Measurements from ENCODE around the gene STX16. TPM values are rescaled to one million over a fixed set of nuclear protein-coding genes. Genes with fewer than 3 reads are reported as not detected.

Gene STX16
- total and polyA plus RNA-seq, 2 of the 13 experiments (the other 11 are each of a cell fraction or from before 2014, with no cell fraction given) = 28.0 to 72.7 TPM

- no peak for TF ChIP-seq ZNF567 (CRISPR knock-in tag; IDR thresholded peaks at IDR 0.05; ENCODE audit: borderline replicate concordance)
- TF ChIP-seq HES4 (CRISPR knock-in tag; IDR thresholded peaks at IDR 0.05; ENCODE audit: borderline replicate concordance) = no peak
- TF ChIP-seq ZSCAN9 (CRISPR knock-in tag; IDR thresholded peaks at IDR 0.05; ENCODE audit: borderline replicate concordance) = no peak
- 0 out of 4 replicates have a peak, but pooled peaks of 1 of the 2 experiments have one; percentile 62 for TF ChIP-seq KLF16 (CRISPR knock-in tag; IDR thresholded peaks at IDR 0.05)
- TF ChIP-seq KDM6A (CRISPR knock-in tag; IDR thresholded peaks at IDR 0.05; ENCODE audit: low read depth) = no peak
- no peak for TF ChIP-seq ZNF20 (CRISPR knock-in tag; IDR thresholded peaks at IDR 0.05)
- TF ChIP-seq TERF1 (CRISPR knock-in tag; IDR thresholded peaks at IDR 0.05) = no peak
- no peak for TF ChIP-seq STAG1 (CRISPR knock-in tag; IDR thresholded peaks at IDR 0.05)
- TF ChIP-seq ISX (CRISPR knock-in tag; conservative IDR thresholded peaks at IDR 0.05) = no peak
- TF ChIP-seq HOXA9 (CRISPR knock-in tag; IDR thresholded peaks at IDR 0.05; ENCODE audit: borderline replicate concordance) = peak; percentile 43; the same call in 1 of the 2 replicates
- no peak for TF ChIP-seq ZNF800 (CRISPR knock-in tag; IDR thresholded peaks at IDR 0.05)
- TF ChIP-seq TEAD2 (CRISPR knock-in tag; IDR thresholded peaks at IDR 0.05) = no peak
- no peak for TF ChIP-seq TCF7L2 (IDR thresholded peaks at IDR 0.05; ENCODE audit: low read depth, low read length)
- TF ChIP-seq ZNF577 (CRISPR knock-in tag; IDR thresholded peaks at IDR 0.05; ENCODE audit: borderline replicate concordance, low read depth) = no peak
- TF ChIP-seq TRIM22 (IDR thresholded peaks at IDR 0.05) = peak; percentile 60; the same call in 1 of the 2 replicates
- no peak for TF ChIP-seq PRDM15 (CRISPR knock-in tag; IDR thresholded peaks at IDR 0.05)
- TF ChIP-seq ZNF317 (CRISPR knock-in tag; IDR thresholded peaks at IDR 0.05) = no peak
- TF ChIP-seq THAP7 (CRISPR knock-in tag; IDR thresholded peaks at IDR 0.05) = no peak
- no peak for TF ChIP-seq MIER3 (CRISPR knock-in tag; IDR thresholded peaks at IDR 0.05; ENCODE audit: borderline replicate concordance)
- no peak for TF ChIP-seq SRF (IDR thresholded peaks at IDR 0.05; ENCODE audit: low read depth, low read length)
These were observed 28.2 kb upstream of the STX16 start (continued) for GRCh38 chr20:58622671-58623578.
